Activated T-cell treated with anti-CD3 and anti-CD28 coated beads for 1 hour (primary cell): ENCODE data around the gene KCNRG.
"Not testable (repeated sequence)": the region's sequence is repeated elsewhere in the genome, so short reads cannot be mapped to it uniquely, and the experiment has no call there.

Experiments
- DNase-seq: peaks from one replicate; pipeline ENCODE4 v3.0.0-alpha.2; 2020; ENCODE audit warnings: low read depth

KCNRG gene

GRCh38 chr13:50011461-50011860, 3.8 kb upstream of the KCNRG start:
- DNase-seq = no peak

- DNase-seq = no peak
Observed at GRCh38 chr13:50012396-50013169, 2.7 kb upstream of the KCNRG start.

GRCh38 chr13:50014386-50014785, 858 bp upstream of the KCNRG start:
- no peak for DNase-seq

- no peak for DNase-seq
Observed at GRCh38 chr13:50015750-50016149, 506 bp downstream of the KCNRG start.

- no peak for DNase-seq
Observed at GRCh38 chr13:50016444-50016843, 1.2 kb downstream of the KCNRG start.

GRCh38 chr13:50017819-50018218, 2.6 kb downstream of the KCNRG start:
- no peak for DNase-seq

- no peak for DNase-seq
Observed at GRCh38 chr13:50025436-50025835, 10.2 kb downstream of the KCNRG start.

GRCh38 chr13:50026788-50027473, 11.7 kb downstream of the KCNRG start:
- no peak for DNase-seq

- DNase-seq = no peak
Observed at GRCh38 chr13:50030315-50030714, 15.1 kb downstream of the KCNRG start.

GRCh38 chr13:50033725-50034124, 18.5 kb downstream of the KCNRG start:
- DNase-seq = no peak

- no peak for DNase-seq
Observed at GRCh38 chr13:50037788-50038187, 22.5 kb downstream of the KCNRG start.

GRCh38 chr13:50038266-50038665, 23.0 kb downstream of the KCNRG start:
- no peak for DNase-seq

GRCh38 chr13:50052478-50052877, 37.2 kb downstream of the KCNRG start:
- no peak for DNase-seq

GRCh38 chr13:50053844-50054243, 38.6 kb downstream of the KCNRG start:
- DNase-seq = no peak

GRCh38 chr13:50055454-50055853, 40.2 kb downstream of the KCNRG start:
- DNase-seq = no peak

- DNase-seq = no peak
Observed at GRCh38 chr13:50060718-50061117, 45.5 kb downstream of the KCNRG start.

- DNase-seq = not testable (repeated sequence)
Observed at GRCh38 chr13:50062336-50062735, 47.1 kb downstream of the KCNRG start.

GRCh38 chr13:50065712-50066111, 50.5 kb downstream of the KCNRG start:
- no peak for DNase-seq

- DNase-seq = no peak
Observed at GRCh38 chr13:50068508-50068907, 53.3 kb downstream of the KCNRG start.

GRCh38 chr13:50069261-50069660, 54.0 kb downstream of the KCNRG start:
- DNase-seq = no peak

- no peak for DNase-seq
Observed at GRCh38 chr13:50070186-50070585, 54.9 kb downstream of the KCNRG start.
